CD4-positive, alpha-beta T cell treated with Interleukin-17A for 1 hour (primary cell): ENCODE data around the gene SRPK2.
"Not testable (repeated sequence)": the region's sequence is repeated elsewhere in the genome, so short reads cannot be mapped to it uniquely, and the experiment has no call there.

ENCODE experiments used
- DNase-seq: peaks from one replicate; pipeline ENCODE4 v3.0.0-alpha.2; 2020

SRPK2 gene

GRCh38 chr7:105215821-105216220 lies 172.9 kb downstream of the SRPK2 start:
- DNase-seq: no peak

GRCh38 chr7:105215182-105215581 lies 173.5 kb downstream of the SRPK2 start:
- no peak for DNase-seq

- no peak for DNase-seq
These were observed 175.1 kb downstream of the SRPK2 start for GRCh38 chr7:105213611-105214010.

GRCh38 chr7:105212212-105212611 lies 176.5 kb downstream of the SRPK2 start:
- no peak for DNase-seq

GRCh38 chr7:105210721-105211205 lies 178.0 kb downstream of the SRPK2 start:
- DNase-seq: no peak

- DNase-seq: peak; percentile 14
These were observed 178.9 kb downstream of the SRPK2 start for GRCh38 chr7:105209870-105210269.

GRCh38 chr7:105209433-105209832 lies 179.3 kb downstream of the SRPK2 start:
- DNase-seq: no peak

GRCh38 chr7:105206985-105207384 lies 181.7 kb downstream of the SRPK2 start:
- DNase-seq: no peak

GRCh38 chr7:105205592-105206237 lies 183.0 kb downstream of the SRPK2 start:
- DNase-seq: peak; percentile 24

GRCh38 chr7:105204953-105205352 lies 183.8 kb downstream of the SRPK2 start:
- DNase-seq: no peak

GRCh38 chr7:105204520-105204919 lies 184.2 kb downstream of the SRPK2 start:
- no peak for DNase-seq

- DNase-seq: no peak
These were observed 186.1 kb downstream of the SRPK2 start for GRCh38 chr7:105202616-105203015.

- no peak for DNase-seq
These were observed 189.3 kb downstream of the SRPK2 start for GRCh38 chr7:105199386-105199785.

GRCh38 chr7:105198223-105198622 lies 190.5 kb downstream of the SRPK2 start:
- no peak for DNase-seq

- no peak for DNase-seq
These were observed 192.2 kb downstream of the SRPK2 start for GRCh38 chr7:105196473-105196872.

GRCh38 chr7:105195891-105196290 lies 192.8 kb downstream of the SRPK2 start:
- DNase-seq: no peak

GRCh38 chr7:105194959-105195358 lies 193.8 kb downstream of the SRPK2 start:
- DNase-seq: not testable (repeated sequence)

- DNase-seq: no peak
These were observed 197.4 kb downstream of the SRPK2 start for GRCh38 chr7:105191331-105191730.

GRCh38 chr7:105189859-105190492 lies 198.7 kb downstream of the SRPK2 start:
- DNase-seq: no peak

GRCh38 chr7:105188201-105188600 lies 200.5 kb downstream of the SRPK2 start:
- no peak for DNase-seq

- DNase-seq: no peak
These were observed 201.2 kb downstream of the SRPK2 start for GRCh38 chr7:105187302-105188169.

- no peak for DNase-seq
These were observed 203.3 kb downstream of the SRPK2 start for GRCh38 chr7:105185290-105186010.

GRCh38 chr7:105180002-105180401 lies 208.7 kb downstream of the SRPK2 start:
- no peak for DNase-seq
